ENCODE results near the gene PDCD1. TPM values are rescaled to one million over a fixed set of nuclear protein-coding genes. Genes with fewer than 3 reads are reported as not detected.

Gene PDCD1
- total and polyA plus RNA-seq, 2 of the 13 experiments (the other 11 are each of a cell fraction or from before 2014, with no cell fraction given) = 0.04 TPM; not detected in 1

GRCh38 chr2:241818943-241819270 lies 39.8 kb downstream of the PDCD1 start (continued):
- TF ChIP-seq ZBTB4 (CRISPR knock-in tag; IDR thresholded peaks at IDR 0.05; ENCODE audit: borderline replicate concordance) = 0 out of 2 replicates have a peak, but pooled peaks have one; percentile 26
- TF ChIP-seq PITX1 (CRISPR knock-in tag; IDR thresholded peaks at IDR 0.05) = peak; percentile 82
- peak; percentile 66; the same call in 1 of the 2 replicates for TF ChIP-seq ZBED4 (CRISPR knock-in tag; IDR thresholded peaks at IDR 0.05; ENCODE audit: borderline replicate concordance)
- no peak for TF ChIP-seq ZNF790 (CRISPR knock-in tag; IDR thresholded peaks at IDR 0.05; ENCODE audit: borderline replicate concordance)
- TF ChIP-seq RAD21 (CRISPR knock-in tag; IDR thresholded peaks at IDR 0.05) = peak; percentile 45; the same call in 1 of the 2 replicates
- TF ChIP-seq, protein P1, sequence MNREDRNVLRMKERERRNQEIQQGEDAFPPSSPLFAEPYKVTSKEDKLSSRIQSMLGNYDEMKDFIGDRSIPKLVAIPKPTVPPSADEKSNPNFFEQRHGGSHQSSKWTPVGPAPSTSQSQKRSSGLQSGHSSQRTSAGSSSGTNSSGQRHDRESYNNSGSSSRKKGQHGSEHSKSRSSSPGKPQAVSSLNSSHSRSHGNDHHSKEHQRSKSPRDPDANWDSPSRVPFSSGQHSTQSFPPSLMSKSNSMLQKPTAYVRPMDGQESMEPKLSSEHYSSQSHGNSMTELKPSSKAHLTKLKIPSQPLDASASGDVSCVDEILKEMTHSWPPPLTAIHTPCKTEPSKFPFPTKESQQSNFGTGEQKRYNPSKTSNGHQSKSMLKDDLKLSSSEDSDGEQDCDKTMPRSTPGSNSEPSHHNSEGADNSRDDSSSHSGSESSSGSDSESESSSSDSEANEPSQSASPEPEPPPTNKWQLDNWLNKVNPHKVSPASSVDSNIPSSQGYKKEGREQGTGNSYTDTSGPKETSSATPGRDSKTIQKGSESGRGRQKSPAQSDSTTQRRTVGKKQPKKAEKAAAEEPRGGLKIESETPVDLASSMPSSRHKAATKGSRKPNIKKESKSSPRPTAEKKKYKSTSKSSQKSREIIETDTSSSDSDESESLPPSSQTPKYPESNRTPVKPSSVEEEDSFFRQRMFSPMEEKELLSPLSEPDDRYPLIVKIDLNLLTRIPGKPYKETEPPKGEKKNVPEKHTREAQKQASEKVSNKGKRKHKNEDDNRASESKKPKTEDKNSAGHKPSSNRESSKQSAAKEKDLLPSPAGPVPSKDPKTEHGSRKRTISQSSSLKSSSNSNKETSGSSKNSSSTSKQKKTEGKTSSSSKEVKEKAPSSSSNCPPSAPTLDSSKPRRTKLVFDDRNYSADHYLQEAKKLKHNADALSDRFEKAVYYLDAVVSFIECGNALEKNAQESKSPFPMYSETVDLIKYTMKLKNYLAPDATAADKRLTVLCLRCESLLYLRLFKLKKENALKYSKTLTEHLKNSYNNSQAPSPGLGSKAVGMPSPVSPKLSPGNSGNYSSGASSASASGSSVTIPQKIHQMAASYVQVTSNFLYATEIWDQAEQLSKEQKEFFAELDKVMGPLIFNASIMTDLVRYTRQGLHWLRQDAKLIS (CRISPR knock-in tag; IDR thresholded peaks at IDR 0.05) = no peak
- peak; percentile 82; the same call in 1 of the 2 replicates for TF ChIP-seq SNAI1 (CRISPR knock-in tag; IDR thresholded peaks at IDR 0.05; ENCODE audit: borderline replicate concordance)
- TF ChIP-seq XRCC5 (optimal IDR thresholded peaks at IDR 0.05; ENCODE audit: low read length) = peak; percentile 39
- TF ChIP-seq HDAC6 (IDR thresholded peaks at IDR 0.05; ENCODE audit: low read depth, low read length) = no peak
- TF ChIP-seq SPEN (CRISPR knock-in tag; IDR thresholded peaks at IDR 0.05; ENCODE audit: low read depth) = peak; percentile 87; the same call in 1 of the 2 replicates
- 0 out of 2 replicates have a peak, but pooled peaks have one; percentile 56 for TF ChIP-seq ZNF556 (CRISPR knock-in tag; IDR thresholded peaks at IDR 0.05; ENCODE audit: borderline replicate concordance)
- TF ChIP-seq ZNF253 (CRISPR knock-in tag; IDR thresholded peaks at IDR 0.05; ENCODE audit: borderline replicate concordance) = peak; percentile 78
- 0 out of 2 replicates have a peak, but pooled peaks have one; percentile 65 for TF ChIP-seq LRRFIP1 (CRISPR knock-in tag; conservative IDR thresholded peaks at IDR 0.05)
- TF ChIP-seq ZNF20 (CRISPR knock-in tag; IDR thresholded peaks at IDR 0.05) = no peak
- TF ChIP-seq SKI (IDR thresholded peaks at IDR 0.05; ENCODE audit: partially characterized antibody) = peak; percentile 95
- peak; percentile 74 for TF ChIP-seq GATAD1 (CRISPR knock-in tag; IDR thresholded peaks at IDR 0.05)
